Heart left ventricle (tissue), 13 donors: ENCODE results near the gene AIF1L.

Experiments
- CTCF ChIP-seq, 12 donors: fragments of 200-600 bp; sonication (generic) in 4 of 12; IDR thresholded peaks; one replicate each; pipeline versions ENCODE4 v1.5.0 to v1.8.0; 2018 to 2022; ENCODE audit warnings: antibody characterized with exemption in 12 of 12, mild to moderate bottlenecking in 5 of 12
- POLR2A ChIP-seq, 2 donors: fragments of 450-650 bp; IDR thresholded peaks; one replicate each; pipeline ENCODE4 v1.6.1; 2017; ENCODE audit warnings: antibody characterized with exemption in 2 of 2, mild to moderate bottlenecking in 2 of 2, moderate library complexity in 2 of 2
- donor health status: ischemic (EF 13 %, LVEDD 7.1; RV severe dilation, severe dysfunction).
- donor health status: DM: no; HTN: yes; CAD: no.
- donor health status: DM: no; HTN: no; CAD: no.
- donor health status: ischemic (EF 25% LVEDD 6.9; RV normal size, moderate dysfunction).
- donor health status: ischemic (EF 25% LVEDD 5.7; RV mildly dilated, moderate dysfunction).
- donor health status: ischemic (EF 35%, LVEDD 5.7; RV mildly dilated, moderate dysfunction).
- donor health status: nonischemic (EF 11% LVEDD 7.7; RV severe dilation, severe dysfunction).
- donor health status: DM: yes; HTN: yes; CAD: no.
- donor health status: PGD.
- donor health status: ischemic (EF 29% LVEDD 5.4; RV normal size, mild dysfunction).
- donor health status: nonischemic (EF 23%, LVEDD 6.1; RV moderate dilation, normal function).

GRCh38 chr9:131092548-131093440 is 3.5 kb upstream of the AIF1L start:
- TF ChIP-seq POLR2A (IDR thresholded peaks at IDR 0.05) (no peak), CTCF (IDR thresholded peaks at IDR 0.05) (no peak)
